Measurements from ENCODE around the gene MT1B. TPM values are rescaled to one million over a fixed set of nuclear protein-coding genes. Genes with fewer than 3 reads are reported as not detected.
"Not testable (repeated sequence)": the region's sequence is repeated elsewhere in the genome, so short reads cannot be mapped to it uniquely, and the experiment has no call there.

MT1B gene
- total RNA-seq, 2 donors from 2014 or later = not detected

- DNase-seq; H3K4me1 ChIP-seq (ENCODE audit: control insufficient read depth, insufficient read depth, low read length); H3K36me3 ChIP-seq (ENCODE audit: control insufficient read depth, insufficient read depth, low read length); H3K27ac ChIP-seq (ENCODE audit: low read depth, low read length); H3K9me3 Mint-ChIP-seq; H3K9me3 ChIP-seq (ENCODE audit: control insufficient read depth, low read length); H3K9ac ChIP-seq (ENCODE audit: extremely low read depth, low read length, poor library complexity, severe bottlenecking); H3K4me3 Mint-ChIP-seq; H3K4me3 ChIP-seq (ENCODE audit: low read length); H3K27ac Mint-ChIP-seq; H3K36me3 Mint-ChIP-seq (ENCODE audit: low read depth): not testable (repeated sequence)
- Mint-ChIP-seq H3K27me3 (ENCODE audit: insufficient read depth) (peaks cover 80% of the 10 kb centered on the region), H3K4me1 (peaks cover 25% of the 10 kb centered on the region)
- peaks cover 59% of the 10 kb centered on the region for H3K27me3 ChIP-seq (ENCODE audit: control insufficient read depth, insufficient read depth, low read length, poor library complexity, severe bottlenecking)
- WGBS, 2 experiments (ENCODE audit: insufficient coverage in 1 of 2, insufficient read length in 1 of 2) = 89 to 94% methylated on average over 2 to 5 of the region's 5 CpGs
Observed at GRCh38 chr16:56623184-56623583, 28.5 kb upstream of the MT1B start.

- no peak for TF ChIP-seq CTCF (conservative IDR thresholded peaks at IDR 0.05)
- 95 to 100% methylated on average over 2 of the region's 2 CpGs for WGBS, 2 experiments (ENCODE audit: insufficient coverage in 1 of 2, insufficient read length in 1 of 2)
- H3K27me3 Mint-ChIP-seq (ENCODE audit: insufficient read depth) = peaks cover 80% of the 10 kb centered on the region
- H3K4me3 ChIP-seq (ENCODE audit: low read length) = no peak overlapping the region
- peaks cover 59% of the 10 kb centered on the region for H3K27me3 ChIP-seq (ENCODE audit: control insufficient read depth, insufficient read depth, low read length, poor library complexity, severe bottlenecking)
- H3K9me3 Mint-ChIP-seq = no peaks in the 10 kb centered on the region
- no peak overlapping the region for H3K27ac Mint-ChIP-seq
- H3K36me3 ChIP-seq (ENCODE audit: control insufficient read depth, insufficient read depth, low read length) = no peaks in the 10 kb centered on the region
- no peaks in the 10 kb centered on the region for H3K4me1 ChIP-seq (ENCODE audit: control insufficient read depth, insufficient read depth, low read length)
- H3K4me3 Mint-ChIP-seq = no peak overlapping the region
- H3K4me1 Mint-ChIP-seq = peaks cover 25% of the 10 kb centered on the region
- H3K36me3 Mint-ChIP-seq (ENCODE audit: low read depth) = no peaks in the 10 kb centered on the region
- no peak overlapping the region for H3K9ac ChIP-seq (ENCODE audit: extremely low read depth, low read length, poor library complexity, severe bottlenecking)
- peaks cover 6% of the 10 kb centered on the region for H3K9me3 ChIP-seq (ENCODE audit: control insufficient read depth, low read length)
- no peak overlapping the region for H3K27ac ChIP-seq (ENCODE audit: low read depth, low read length)
- no peak for DNase-seq
Observed at GRCh38 chr16:56623637-56624036, 28.0 kb upstream of the MT1B start.

GRCh38 chr16:56625140-56625942 is 26.3 kb upstream of the MT1B start, which contains the start of gene MT1E:
TSS of gene MT1E (plus strand) at chr16:56625781. CDS start at chr16:56625852, 71 bp downstream.
- H3K36me3 Mint-ChIP-seq (ENCODE audit: low read depth) = no peaks in the 10 kb centered on the region
- Histone ChIP-seq H3K27ac (ENCODE audit: low read depth, low read length) (no peak within 1 kb of the TSS), H3K36me3 (ENCODE audit: control insufficient read depth, insufficient read depth, low read length) (no peaks in the 10 kb centered on the region), H3K9ac (ENCODE audit: extremely low read depth, low read length, poor library complexity, severe bottlenecking) (no peak within 1 kb of the TSS), H3K4me3 (ENCODE audit: low read length) (peak within 1 kb of the TSS; percentile 69), H3K27me3 (ENCODE audit: control insufficient read depth, insufficient read depth, low read length, poor library complexity, severe bottlenecking) (peaks cover 62% of the 10 kb centered on the region), H3K4me1 (ENCODE audit: control insufficient read depth, insufficient read depth, low read length) (no peaks in the 10 kb centered on the region), H3K9me3 (ENCODE audit: control insufficient read depth, low read length) (peaks cover 6% of the 10 kb centered on the region)
- TF ChIP-seq CTCF (conservative IDR thresholded peaks at IDR 0.05) = no peak
- no peaks in the 10 kb centered on the region for H3K9me3 Mint-ChIP-seq
- 10 to 14% methylated on average over 25 to 62 of the region's 62 CpGs for WGBS, 2 experiments (ENCODE audit: insufficient coverage in 1 of 2, insufficient read length in 1 of 2)
- no peak within 1 kb of the TSS for H3K27ac Mint-ChIP-seq
- H3K27me3 Mint-ChIP-seq (ENCODE audit: insufficient read depth) = peaks cover 80% of the 10 kb centered on the region
- DNase-seq = peak; percentile 78
- H3K4me1 Mint-ChIP-seq = peaks cover 25% of the 10 kb centered on the region
- peak within 1 kb of the TSS; percentile 65 for H3K4me3 Mint-ChIP-seq

All from endodermal cell (in vitro differentiated cells).